ENCODE results near the gene CD84.
"Not testable (repeated sequence)": the region's sequence is repeated elsewhere in the genome, so short reads cannot be mapped to it uniquely, and the experiment has no call there.

Gene CD84

GRCh38 chr1:160610569-160611242 lies 31.4 kb upstream of the CD84 start:
- DNase-seq (ENCODE audit: low read depth, low spot score), result no peak

DNA sequence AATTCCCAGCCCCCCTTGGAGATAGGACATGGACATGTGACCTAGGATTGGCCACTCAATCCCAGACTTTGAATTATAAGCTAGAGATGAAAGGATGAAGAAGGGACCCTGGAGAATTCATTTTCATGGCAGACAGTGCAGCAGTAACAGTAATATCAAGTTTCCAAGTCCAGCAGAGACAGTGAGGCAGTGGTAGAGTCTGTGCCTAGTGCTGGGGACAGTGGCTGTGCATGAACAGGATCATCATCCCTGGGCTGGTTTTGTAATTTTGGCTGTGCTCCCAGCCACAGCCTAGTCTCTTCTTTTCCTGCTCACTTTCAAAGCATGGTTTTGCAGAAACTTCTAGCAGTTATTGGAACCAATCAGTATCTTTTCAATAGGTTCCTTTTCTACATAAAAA lies 29.6 kb upstream of the CD84 start:
- no peak for DNase-seq (ENCODE audit: low read depth, low spot score)

DNA sequence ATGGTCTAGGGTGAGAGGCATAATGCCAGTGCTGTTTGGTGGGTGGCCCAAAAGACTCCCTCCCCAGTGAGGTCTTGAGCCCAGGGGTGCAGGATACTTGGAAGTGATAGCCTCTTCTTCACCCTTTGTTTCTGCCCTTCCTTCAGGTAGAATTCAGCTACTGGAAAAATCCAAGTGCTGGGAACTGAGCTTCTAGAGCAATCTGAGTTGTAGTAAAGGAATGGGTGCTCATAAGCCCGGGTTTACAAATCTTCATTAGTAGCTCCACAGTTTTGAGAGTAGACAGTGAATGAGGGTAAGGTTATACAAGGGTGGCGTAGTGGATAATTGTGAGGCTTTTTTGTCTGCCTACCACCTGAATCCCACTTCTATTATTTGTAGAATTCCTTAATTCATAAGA lies 29.2 kb upstream of the CD84 start:
- DNase-seq (ENCODE audit: low read depth, low spot score), result no peak

- DNase-seq (ENCODE audit: low read depth, low spot score), result no peak
Observed at GRCh38 chr1:160608057-160608456, 28.8 kb upstream of the CD84 start.

DNA sequence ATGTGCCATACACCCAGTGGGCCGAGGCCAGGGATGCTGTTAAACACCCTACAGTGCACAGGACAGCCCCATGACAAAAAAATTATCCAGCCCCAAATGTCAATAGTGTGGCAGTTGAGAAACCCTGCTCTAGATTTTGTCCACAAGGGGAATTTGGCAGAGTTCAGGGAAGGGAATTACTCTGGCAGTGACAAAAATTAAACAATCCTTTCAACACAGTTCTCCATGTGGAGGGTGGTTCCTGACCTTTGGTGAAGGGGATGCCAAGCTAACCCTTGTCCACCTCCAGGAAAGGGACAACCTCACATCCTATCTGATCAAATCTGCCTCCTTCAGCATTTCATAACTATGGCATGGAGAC lies 28.4 kb upstream of the CD84 start:
- DNase-seq (ENCODE audit: low read depth, low spot score), result no peak

GRCh38 chr1:160607011-160607671 lies 27.8 kb upstream of the CD84 start:
- peak; percentile 51 for DNase-seq (ENCODE audit: low read depth, low spot score)

DNA sequence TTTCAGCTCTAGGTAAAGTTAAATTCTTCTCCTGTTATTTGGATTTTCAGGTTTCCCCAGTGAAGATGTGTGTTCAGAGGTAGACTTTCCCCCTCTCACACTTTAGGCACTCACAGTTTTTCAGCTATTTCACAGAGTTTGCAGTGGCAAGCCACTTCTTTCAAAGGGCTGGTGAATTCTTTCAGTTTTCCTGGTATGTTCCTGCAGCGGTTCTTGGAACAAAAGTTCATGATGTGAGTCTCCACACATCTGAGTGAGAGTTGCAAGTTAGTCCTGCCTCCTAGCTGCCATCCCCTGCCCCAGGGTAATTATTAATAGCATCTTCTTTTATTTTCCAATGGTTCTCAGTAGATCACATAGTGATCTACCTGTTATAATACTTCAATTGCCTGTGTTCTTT lies 27.3 kb upstream of the CD84 start:
- DNase-seq (ENCODE audit: low read depth, low spot score), result no peak

DNA sequence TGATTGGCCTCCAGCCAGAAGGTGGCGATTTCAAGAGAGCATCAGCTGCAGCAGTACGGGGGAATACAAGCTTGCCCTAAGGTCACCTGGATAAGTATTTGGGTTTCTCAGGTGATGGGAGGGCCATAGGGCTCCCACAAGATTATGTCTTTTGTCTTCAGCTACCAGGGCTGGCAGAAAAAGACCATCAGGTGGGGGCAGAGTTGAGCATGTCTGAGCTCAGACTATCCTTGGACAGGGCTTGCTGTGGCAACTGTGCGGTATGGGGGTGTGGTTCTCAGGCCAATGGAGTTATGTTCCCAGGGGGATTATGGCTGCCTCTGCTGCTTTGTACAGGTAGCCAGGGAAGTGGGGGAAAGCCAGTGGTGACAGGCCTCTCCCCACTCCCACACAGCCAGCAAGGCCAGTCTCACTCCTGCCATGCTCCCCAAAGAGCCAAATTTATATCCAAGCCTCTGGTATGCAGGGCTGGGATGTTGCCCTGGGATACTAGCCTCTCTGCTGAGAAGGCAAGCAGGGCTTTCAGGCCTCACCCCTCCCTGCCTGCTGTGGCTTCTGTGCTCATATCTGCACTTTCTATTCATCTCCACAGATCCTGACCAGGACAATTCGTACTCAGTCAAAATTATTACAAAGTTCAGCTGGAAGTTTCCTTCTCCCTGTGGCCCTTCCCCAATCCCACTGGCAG lies 26.6 kb upstream of the CD84 start:
- no peak for DNase-seq (ENCODE audit: low read depth, low spot score)

DNA sequence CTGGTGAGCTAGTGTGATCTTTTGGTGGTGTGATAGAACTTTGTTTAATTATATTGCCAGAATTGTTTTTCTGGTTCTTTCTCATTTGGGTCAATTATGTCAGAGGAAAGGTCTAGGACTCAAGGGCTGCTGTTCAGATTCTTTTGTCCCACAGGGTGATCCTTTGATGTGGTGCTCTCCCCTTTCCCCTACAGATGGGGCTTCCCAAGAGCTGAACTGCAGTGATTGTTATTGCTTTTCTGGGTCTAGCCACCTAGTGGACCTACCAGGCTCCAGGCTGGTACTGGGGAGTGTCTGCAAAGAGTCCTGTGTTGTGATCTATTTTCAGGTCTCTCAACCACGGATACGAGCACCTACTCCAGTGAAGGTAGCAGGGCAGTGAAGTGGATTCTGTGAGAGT lies 25.9 kb upstream of the CD84 start:
- no peak for DNase-seq (ENCODE audit: low read depth, low spot score)

GRCh38 chr1:160597705-160598104 lies 18.4 kb upstream of the CD84 start:
- no peak for DNase-seq (ENCODE audit: low read depth, low spot score)

- DNase-seq (ENCODE audit: low read depth, low spot score), result no peak
Observed at GRCh38 chr1:160597051-160597450, 17.8 kb upstream of the CD84 start.

GRCh38 chr1:160590488-160590887 lies 11.2 kb upstream of the CD84 start:
- DNase-seq (ENCODE audit: low read depth, low spot score), result no peak

DNA sequence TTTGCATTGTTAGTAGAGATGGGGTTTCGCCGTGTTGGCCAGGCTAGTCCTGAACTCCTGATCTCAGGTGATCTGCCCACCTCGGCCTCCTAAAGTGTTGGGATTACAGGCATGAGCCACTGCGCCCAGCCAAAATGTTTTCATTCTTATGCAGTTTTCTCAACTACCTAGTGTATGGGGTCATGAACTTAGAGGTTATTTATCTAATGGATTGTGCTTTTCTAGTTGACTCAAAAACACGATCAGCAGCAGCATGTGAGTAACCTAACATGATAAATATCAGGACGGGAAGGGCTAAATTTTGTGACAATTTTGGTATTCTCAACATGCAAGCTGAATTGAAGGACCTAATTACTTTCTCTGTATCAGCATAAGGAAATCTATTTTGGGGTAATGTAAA lies 9.2 kb upstream of the CD84 start:
- DNase-seq (ENCODE audit: low read depth, low spot score), result no peak

DNA sequence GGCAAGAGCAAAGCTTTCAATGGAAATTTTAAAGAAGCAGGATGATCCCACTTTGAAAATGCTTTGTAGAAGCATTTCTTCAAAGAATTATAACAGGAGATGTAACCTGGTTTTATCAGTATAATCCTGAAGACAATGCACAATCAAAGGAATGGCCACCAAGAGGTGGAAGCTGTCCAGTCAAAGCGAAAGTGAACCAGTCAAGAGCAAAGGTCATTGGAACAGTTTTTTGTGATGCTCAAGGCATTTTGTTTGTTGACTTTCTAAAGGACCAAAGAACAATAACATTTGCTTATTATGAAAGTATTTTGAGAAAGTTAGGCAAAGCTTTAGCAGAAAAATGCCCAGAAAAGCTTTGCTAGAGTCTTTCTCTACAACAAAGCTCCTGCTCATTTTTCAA lies 5.5 kb upstream of the CD84 start:
- no peak for DNase-seq (ENCODE audit: low read depth, low spot score)

DNA sequence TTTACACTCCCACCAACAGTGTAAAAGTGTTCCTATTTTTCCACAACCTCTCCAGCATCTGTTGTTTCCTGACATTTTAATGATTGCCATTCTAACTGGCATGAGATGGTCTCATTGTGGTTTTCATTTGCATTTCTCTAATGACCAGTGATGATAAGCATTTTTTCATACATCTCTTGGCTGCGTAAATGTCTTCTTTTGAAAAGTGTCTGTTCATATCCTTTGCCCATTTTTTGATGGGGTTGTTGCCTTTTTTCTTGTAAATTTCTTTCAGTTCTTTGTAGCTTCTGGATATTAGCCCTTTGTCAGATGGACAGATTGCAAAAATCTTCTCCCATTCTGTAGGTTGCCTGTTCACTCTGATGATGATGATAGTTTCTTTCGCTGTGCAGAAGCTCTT lies 3.7 kb upstream of the CD84 start:
- not testable (repeated sequence) for DNase-seq (ENCODE audit: low read depth, low spot score)

DNA sequence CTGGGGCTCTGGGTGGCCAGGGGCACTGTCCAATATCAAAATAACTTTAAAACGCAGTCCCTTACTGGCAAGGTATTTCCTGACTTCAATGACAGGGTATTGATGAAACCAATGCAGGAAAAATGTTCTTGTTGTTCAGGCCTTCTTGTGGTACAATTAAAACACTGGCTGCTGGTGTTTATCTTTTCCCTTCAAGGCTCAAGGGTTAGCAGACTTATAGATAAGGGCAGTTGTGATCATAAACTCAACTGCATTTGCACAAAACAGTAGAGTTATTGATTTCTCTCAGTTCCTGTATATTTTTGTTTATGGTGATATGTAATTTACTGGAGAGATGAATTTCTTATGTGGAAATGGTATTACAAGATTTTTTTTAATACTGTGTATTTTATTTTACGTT lies 2.7 kb upstream of the CD84 start:
- no peak for DNase-seq (ENCODE audit: low read depth, low spot score)

DNA sequence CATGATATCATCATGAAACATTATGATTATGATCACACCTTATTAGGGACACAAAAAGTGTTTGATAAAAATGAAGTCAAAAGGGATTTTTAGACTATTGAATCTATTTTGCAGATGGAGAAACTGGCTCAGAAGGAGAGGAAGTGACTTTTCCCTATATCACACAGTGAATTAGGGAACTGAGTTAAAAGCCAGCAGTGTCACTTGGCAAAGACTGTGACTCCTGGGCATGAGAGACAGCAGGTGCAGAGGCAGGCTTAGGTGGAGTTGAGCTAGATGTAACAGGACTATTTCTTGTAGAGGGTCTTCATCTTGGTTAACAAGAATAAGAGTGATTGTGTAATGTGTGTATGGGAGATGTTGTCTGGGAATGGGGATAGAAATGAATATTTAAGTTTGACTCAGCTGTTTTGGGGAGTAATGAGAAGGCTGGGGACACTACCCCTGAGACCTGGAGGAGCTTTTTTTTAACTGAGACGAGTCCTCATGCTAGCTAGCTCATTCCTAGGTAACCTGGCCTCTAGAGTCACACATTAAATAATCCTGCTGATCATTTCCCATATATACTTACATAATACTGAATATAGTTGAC lies 1.0 kb upstream of the CD84 start:
- DNase-seq (ENCODE audit: low read depth, low spot score), result no peak

- DNase-seq (ENCODE audit: low read depth, low spot score), result no peak
Observed at GRCh38 chr1:160578525-160579191, 638 bp downstream of the CD84 start.

GRCh38 chr1:160578175-160578524 lies 1.1 kb downstream of the CD84 start:
- no peak for DNase-seq (ENCODE audit: low read depth, low spot score)

DNA sequence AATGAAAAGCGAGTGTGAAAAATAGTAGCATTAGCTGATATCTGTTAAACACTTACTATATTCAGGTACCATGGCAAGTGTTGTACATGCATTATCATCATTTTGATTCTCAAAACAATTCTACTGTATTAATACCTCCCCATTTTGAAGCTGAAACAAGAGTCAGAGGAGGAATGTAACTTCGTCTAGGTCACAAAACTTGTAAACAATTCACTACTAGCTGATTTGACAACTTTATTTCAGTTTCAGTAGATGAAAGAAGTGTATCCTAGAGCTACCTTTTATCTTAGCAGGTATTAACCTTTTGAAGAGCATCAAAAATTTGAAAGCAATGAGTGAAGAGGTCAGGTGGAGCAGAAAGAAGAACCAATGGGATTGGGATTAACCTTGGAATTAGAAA lies 1.6 kb downstream of the CD84 start:
- DNase-seq (ENCODE audit: low read depth, low spot score), result no peak

DNA sequence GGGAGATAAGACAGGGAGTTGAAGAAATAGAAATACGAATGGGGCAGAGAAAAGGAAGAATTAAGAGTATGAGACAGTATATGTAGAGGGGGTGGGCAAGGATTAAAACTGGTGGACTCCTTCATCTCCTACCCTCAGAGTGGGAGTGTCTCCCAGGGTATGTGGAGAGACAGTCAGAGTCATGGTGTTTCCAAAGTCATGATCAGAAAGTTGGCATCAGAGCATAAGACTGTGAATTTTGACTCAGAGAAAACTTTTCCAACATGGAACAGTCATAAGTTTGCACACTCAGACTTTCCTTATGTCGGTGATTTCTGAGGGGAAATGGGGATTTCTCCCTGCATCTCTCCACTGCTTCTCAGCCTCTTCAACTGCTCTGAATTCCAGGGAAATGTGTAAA lies 2.4 kb downstream of the CD84 start:
- DNase-seq (ENCODE audit: low read depth, low spot score), result no peak

DNA sequence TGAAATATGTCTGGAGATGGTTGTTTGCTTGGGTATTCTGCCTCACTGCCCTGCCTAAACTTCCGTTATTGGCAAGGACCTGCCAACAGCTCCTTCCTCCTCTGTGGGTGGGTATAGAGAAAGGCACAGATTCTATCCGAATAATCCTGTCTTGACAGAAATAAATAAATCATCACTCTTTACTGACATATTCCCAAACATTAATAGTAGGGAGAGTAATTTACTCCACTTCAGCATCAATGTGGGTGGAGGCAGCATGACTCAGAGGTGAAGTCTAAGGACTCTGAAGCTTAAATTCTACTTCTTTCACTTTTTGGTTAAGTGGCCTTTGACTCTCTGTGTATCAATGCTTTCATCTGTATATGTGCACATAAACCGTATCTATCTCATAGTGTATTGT lies 2.9 kb downstream of the CD84 start:
- no peak for DNase-seq (ENCODE audit: low read depth, low spot score)
